ENCODE measurements around the gene MSI2.

Gene MSI2

DNA sequence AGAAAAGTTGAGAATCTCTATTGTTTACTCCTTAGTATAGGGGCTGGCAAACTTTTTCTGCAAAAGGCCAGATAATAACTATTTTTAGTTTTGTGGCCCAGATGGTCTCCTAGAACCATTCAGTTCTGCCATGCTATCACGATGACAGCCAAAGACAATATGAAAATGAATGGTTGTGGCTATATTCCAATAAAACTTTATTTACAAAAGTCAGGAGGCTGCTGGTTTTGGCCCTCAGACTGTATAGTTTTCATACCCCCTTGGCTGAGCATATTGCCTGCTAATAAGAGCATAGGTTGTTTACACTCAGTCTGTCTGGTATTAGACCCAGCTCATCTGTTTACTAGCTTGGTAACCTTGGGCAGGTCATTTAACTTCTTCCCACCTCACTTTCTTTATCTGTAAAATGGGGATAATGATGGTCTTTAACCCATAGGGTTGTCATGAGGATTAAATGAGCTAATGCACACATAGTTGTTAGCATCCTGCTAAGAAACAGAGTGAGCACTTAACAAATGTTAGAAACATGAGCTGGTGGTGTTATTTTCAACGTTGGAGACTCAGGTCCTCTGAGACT lies 156.3 kb downstream of the MSI2 start:
- H3K27me3 ChIP-seq (ENCODE audit: control insufficient read depth, insufficient read depth, low read length) = no peaks in the 10 kb centered on the region
- H3K27ac ChIP-seq (ENCODE audit: low read length) = no peak overlapping the region
- WGBS (ENCODE audit: insufficient coverage, insufficient read length) = no CpG with 5 or more reads among the region's 2 CpGs
- peaks cover 4% of the 10 kb centered on the region; the same call in 1 of the 2 replicates for H3K4me1 ChIP-seq (ENCODE audit: control insufficient read depth, insufficient read depth, low read length)
- DNase-seq (ENCODE audit: low read depth, low spot score) = no peak
- H3K4me3 ChIP-seq (ENCODE audit: low read length) = no peak overlapping the region
- no peaks in the 10 kb centered on the region for H3K36me3 ChIP-seq (ENCODE audit: control insufficient read depth, insufficient read depth, low read length)
- H3K9me3 ChIP-seq (ENCODE audit: control insufficient read depth, insufficient read depth, low read length) = no peaks in the 10 kb centered on the region

DNA sequence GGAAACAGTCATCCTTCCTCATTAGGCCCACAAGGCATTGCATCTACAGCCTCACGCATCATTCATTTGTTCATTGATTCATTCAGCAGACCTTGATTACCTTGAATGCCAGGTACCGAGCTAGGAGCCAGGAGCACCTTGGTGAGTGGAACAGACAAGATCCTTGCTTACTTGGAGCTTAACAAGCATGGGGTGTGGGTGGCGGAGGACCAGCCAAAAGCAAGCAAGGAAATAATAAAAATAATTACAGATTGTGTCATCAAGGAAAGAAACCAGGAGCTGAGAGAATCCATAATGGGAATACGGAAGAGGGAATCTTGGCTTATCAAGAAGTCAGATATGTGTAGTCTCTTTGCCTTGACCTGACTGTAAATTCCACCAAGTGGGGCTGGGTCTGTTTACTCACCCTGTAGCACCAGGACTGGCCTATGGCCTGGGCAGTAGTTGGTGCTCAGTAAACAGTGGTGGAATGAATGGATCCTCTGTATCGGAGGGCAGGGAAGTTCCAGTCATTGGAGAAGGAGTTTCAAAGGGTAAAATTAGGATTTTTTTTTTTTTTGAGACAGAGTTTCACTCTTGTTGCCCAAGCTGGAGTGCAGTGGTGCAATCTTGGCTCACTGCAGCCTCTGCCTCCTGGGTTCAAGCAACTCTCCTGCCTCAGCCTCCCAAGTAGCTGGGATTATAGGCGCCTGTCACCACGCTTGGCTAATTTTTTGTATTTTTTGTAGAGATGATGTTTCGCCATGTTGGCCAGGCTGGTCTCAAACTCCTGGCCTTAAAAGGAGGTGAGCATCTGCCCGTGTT lies 157.7 kb downstream of the MSI2 start:
- no peaks in the 10 kb centered on the region for H3K36me3 ChIP-seq (ENCODE audit: control insufficient read depth, insufficient read depth, low read length)
- no CpG with 5 or more reads among the region's 9 CpGs for WGBS (ENCODE audit: insufficient coverage, insufficient read length)
- no peak overlapping the region for H3K27ac ChIP-seq (ENCODE audit: low read length)
- H3K4me1 ChIP-seq (ENCODE audit: control insufficient read depth, insufficient read depth, low read length) = peaks cover 4% of the 10 kb centered on the region; the same call in 1 of the 2 replicates
- H3K4me3 ChIP-seq (ENCODE audit: low read length) = no peak overlapping the region
- H3K27me3 ChIP-seq (ENCODE audit: control insufficient read depth, insufficient read depth, low read length) = no peaks in the 10 kb centered on the region
- no peak for DNase-seq (ENCODE audit: low read depth, low spot score)
- no peaks in the 10 kb centered on the region for H3K9me3 ChIP-seq (ENCODE audit: control insufficient read depth, insufficient read depth, low read length)

DNA sequence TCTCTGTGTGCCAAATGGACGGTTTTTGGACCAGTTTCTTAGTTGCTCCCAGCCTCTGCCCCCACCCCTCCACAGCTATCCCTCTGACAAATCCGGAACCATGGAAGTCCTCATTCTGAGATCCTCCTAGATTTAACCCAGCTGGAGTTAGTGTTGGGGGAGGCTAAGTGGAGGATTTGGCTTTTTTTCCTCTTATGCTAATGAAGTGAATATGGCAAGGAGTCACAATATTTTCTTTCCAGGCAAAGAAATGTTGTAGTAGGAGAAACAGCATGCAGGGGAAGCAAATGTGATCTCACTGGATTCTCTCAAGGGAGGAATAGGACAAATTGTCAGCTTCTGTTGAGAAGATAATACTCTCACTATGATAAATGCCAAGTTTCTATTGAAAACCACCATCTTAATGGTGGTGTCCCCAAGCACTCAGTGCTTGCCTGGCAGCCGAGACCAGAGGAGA lies 159.5 kb downstream of the MSI2 start:
- no peak overlapping the region for H3K4me3 ChIP-seq (ENCODE audit: low read length)
- no CpG with 5 or more reads among the region's 3 CpGs for WGBS (ENCODE audit: insufficient coverage, insufficient read length)

DNA sequence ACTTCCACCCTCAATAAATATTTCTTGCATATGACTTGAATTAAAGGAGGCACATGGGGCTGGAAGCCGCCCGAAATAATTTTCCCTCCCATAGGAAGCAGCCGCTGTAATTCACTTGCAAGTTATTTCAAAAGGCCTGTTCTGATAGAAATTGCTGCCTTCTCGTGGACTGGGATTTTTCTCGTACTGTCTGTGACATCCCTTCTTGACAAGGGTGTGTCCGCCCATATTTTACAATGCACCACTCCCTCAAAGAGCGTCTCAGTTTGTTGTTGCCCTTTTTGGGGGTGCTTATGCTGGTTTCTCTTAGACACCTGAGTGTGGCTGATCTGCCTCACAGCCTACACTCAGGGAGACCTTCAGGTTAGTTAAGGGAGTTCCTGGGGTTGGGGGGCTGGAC lies 160.0 kb downstream of the MSI2 start:
- WGBS (ENCODE audit: insufficient coverage, insufficient read length) = no CpG with 5 or more reads among the region's 7 CpGs
- Histone ChIP-seq H3K36me3 (ENCODE audit: control insufficient read depth, insufficient read depth, low read length) (no peaks in the 10 kb centered on the region), H3K27me3 (ENCODE audit: control insufficient read depth, insufficient read depth, low read length) (no peaks in the 10 kb centered on the region), H3K27ac (ENCODE audit: low read length) (no peak overlapping the region), H3K4me1 (ENCODE audit: control insufficient read depth, insufficient read depth, low read length) (no peaks in the 10 kb centered on the region), H3K9me3 (ENCODE audit: control insufficient read depth, insufficient read depth, low read length) (no peaks in the 10 kb centered on the region), H3K4me3 (ENCODE audit: low read length) (no peak overlapping the region)
- no peak for DNase-seq (ENCODE audit: low read depth, low spot score)

More for the DNA sequence above, 159.5 kb downstream of the MSI2 start:
- H3K9me3 ChIP-seq (ENCODE audit: control insufficient read depth, insufficient read depth, low read length) = no peaks in the 10 kb centered on the region
- DNase-seq (ENCODE audit: low read depth, low spot score) = no peak
- H3K36me3 ChIP-seq (ENCODE audit: control insufficient read depth, insufficient read depth, low read length) = no peaks in the 10 kb centered on the region
- H3K27ac ChIP-seq (ENCODE audit: low read length) = no peak overlapping the region
- no peaks in the 10 kb centered on the region for H3K4me1 ChIP-seq (ENCODE audit: control insufficient read depth, insufficient read depth, low read length)
- H3K27me3 ChIP-seq (ENCODE audit: control insufficient read depth, insufficient read depth, low read length) = no peaks in the 10 kb centered on the region

DNA sequence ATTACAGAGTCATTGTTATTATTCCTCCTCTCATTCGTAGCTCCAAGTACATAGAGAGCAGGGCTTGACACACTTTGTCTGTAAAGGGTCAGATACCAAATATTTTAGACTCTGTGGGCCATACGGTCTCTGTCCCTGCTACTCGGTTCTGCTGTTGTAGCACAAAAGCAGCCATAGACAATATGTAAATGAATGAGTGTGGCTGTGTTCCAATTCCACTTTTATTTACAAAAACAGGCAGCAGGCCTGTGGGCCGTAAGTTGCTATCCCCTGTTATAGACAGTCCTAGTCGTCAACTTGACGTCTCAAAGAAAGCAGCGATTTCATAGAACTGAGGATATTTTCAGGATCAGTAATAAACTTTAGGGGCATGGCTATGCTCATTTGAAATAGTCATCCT lies 161.6 kb downstream of the MSI2 start:
- Histone ChIP-seq H3K27ac (ENCODE audit: low read length) (no peak overlapping the region), H3K4me1 (ENCODE audit: control insufficient read depth, insufficient read depth, low read length) (no peaks in the 10 kb centered on the region), H3K36me3 (ENCODE audit: control insufficient read depth, insufficient read depth, low read length) (no peaks in the 10 kb centered on the region), H3K4me3 (ENCODE audit: low read length) (no peak overlapping the region), H3K9me3 (ENCODE audit: control insufficient read depth, insufficient read depth, low read length) (no peaks in the 10 kb centered on the region), H3K27me3 (ENCODE audit: control insufficient read depth, insufficient read depth, low read length) (no peaks in the 10 kb centered on the region)
- no CpG with 5 or more reads among the region's 7 CpGs for WGBS (ENCODE audit: insufficient coverage, insufficient read length)
- no peak for DNase-seq (ENCODE audit: low read depth, low spot score)

DNA sequence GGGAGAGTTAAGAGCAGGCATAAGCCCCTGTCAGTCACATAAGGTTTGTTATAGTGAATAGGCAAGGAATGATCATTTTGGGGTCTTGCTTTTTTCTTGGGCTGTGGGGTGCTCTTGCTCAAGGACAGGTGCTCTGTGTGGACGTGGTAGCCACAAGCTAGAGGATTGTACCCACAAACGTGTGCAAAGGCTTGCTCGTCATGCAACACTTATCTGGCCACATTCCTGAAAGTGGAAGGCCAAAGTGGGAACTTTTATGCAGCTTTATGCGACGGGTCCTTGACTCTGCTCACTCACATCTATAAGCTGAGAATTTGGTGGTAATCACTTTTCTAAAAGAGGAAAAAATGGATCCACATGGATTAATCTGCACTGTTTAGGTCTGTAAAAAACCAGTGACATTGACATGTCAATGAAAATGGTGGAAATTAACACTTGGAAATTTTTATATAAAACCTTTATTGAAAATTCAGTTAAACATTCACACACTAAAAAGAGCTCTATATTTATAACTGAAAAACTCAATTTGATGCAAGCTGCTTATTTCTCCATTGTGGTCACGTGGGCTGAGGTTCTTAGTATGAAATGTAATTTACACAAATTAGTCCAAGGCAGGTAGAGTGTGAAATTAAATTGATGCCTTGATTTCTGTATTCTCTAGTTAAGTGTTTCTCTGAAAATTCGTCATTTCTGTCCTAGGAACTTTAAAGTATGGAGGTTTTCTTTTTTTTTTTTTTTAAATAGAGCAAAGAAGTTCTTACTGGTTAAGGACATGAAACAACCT lies 162.3 kb downstream of the MSI2 start:
- Histone ChIP-seq H3K36me3 (ENCODE audit: control insufficient read depth, insufficient read depth, low read length) (no peaks in the 10 kb centered on the region), H3K9me3 (ENCODE audit: control insufficient read depth, insufficient read depth, low read length) (no peaks in the 10 kb centered on the region), H3K27ac (ENCODE audit: low read length) (no peak overlapping the region), H3K27me3 (ENCODE audit: control insufficient read depth, insufficient read depth, low read length) (no peaks in the 10 kb centered on the region), H3K4me3 (ENCODE audit: low read length) (no peak overlapping the region), H3K4me1 (ENCODE audit: control insufficient read depth, insufficient read depth, low read length) (no peaks in the 10 kb centered on the region)
- DNase-seq (ENCODE audit: low read depth, low spot score) = no peak
- no CpG with 5 or more reads among the region's 7 CpGs for whole genome bisulfite sequencing (ENCODE audit: insufficient coverage, insufficient read length)

DNA sequence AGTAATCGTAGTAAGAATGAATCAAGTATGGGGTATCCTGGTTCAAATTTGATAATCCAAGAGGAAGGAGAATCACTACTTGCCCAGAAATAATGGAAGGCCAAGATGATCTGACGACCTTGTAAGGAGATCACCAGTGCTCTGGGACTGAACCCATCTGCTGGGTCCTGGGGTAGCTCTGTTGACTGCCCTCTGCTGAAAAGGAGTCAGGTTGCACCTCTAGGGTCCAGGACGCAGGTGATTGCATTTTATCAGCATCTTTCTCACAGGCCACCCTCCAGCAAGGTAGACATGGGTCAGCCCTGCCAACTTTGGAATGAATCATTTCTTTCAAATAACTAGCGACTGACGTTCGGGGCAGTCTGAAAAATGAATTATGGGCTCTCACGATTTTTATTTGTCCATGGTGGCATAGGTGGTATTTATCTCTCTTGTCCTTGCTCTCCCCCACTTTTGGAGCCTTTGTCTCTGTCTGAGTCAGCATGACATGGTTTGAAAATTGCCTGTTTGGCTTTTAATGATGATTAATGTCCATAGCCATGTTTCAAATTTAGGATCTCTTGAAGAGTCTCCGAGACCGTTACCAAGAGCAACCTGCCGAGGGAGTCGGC lies 163.7 kb downstream of the MSI2 start:
- no CpG with 5 or more reads among the region's 11 CpGs for WGBS (ENCODE audit: insufficient coverage, insufficient read length)
- H3K27ac ChIP-seq (ENCODE audit: low read length) = no peak overlapping the region
- H3K36me3 ChIP-seq (ENCODE audit: control insufficient read depth, insufficient read depth, low read length) = no peaks in the 10 kb centered on the region
- no peaks in the 10 kb centered on the region for H3K9me3 ChIP-seq (ENCODE audit: control insufficient read depth, insufficient read depth, low read length)
- H3K4me1 ChIP-seq (ENCODE audit: control insufficient read depth, insufficient read depth, low read length) = peaks cover 5% of the 10 kb centered on the region
- no peaks in the 10 kb centered on the region for H3K27me3 ChIP-seq (ENCODE audit: control insufficient read depth, insufficient read depth, low read length)
- DNase-seq (ENCODE audit: low read depth, low spot score) = no peak
- H3K4me3 ChIP-seq (ENCODE audit: low read length) = no peak overlapping the region

DNA sequence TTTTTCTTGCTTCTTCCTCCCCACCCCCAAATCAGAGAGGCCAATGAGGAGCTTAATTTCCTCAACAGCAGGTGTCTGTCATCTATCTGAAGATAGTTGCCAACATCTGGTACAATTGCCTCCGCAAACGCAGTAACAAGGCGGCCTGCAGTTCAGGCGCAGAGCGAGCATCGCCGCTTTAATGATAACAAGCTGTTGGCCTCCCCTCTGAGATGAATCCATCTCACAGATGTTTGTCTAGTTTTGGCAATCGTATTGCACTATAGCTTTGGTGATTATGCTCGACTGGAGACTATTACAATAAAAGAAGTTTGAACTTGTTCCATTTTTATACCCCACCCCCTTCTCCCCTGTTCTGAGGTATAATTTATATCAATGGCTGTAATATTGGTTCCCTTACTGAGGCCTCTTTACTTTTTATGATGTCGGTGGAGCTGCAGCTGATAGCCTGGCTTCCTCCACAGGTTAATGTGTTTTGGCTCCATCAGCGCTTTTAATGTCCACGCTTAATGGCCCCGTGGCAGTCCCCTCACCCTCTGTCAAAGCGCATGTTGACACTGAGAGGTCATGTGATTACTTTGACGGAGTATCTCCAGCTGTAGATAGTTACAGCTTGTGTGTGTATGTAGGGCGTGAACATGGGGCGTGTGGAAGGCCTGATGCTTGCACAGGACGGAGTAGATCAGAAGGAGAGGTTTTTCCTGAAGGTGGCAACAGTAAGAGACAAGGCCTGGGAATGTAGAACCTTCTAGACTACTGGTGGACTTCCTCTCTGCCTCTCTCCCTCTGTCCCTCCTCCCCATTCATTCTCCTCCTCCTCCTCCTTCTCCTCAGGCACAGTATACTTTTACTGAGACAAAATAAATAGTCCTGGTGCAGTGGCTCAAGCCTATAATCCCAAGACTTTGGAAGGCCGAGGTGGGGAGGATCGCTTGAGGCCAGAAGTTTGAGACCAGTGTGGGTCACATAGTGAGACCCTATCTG lies 164.7 kb downstream of the MSI2 start:
- DNase-seq (ENCODE audit: low read depth, low spot score) = no peak
- Histone ChIP-seq H3K4me3 (ENCODE audit: low read length) (no peak overlapping the region), H3K27me3 (ENCODE audit: control insufficient read depth, insufficient read depth, low read length) (no peaks in the 10 kb centered on the region), H3K27ac (ENCODE audit: low read length) (no peak overlapping the region), H3K36me3 (ENCODE audit: control insufficient read depth, insufficient read depth, low read length) (no peaks in the 10 kb centered on the region), H3K4me1 (ENCODE audit: control insufficient read depth, insufficient read depth, low read length) (peaks cover 6% of the 10 kb centered on the region), H3K9me3 (ENCODE audit: control insufficient read depth, insufficient read depth, low read length) (no peaks in the 10 kb centered on the region)
- WGBS (ENCODE audit: insufficient coverage, insufficient read length) = no CpG with 5 or more reads among the region's 20 CpGs

DNA sequence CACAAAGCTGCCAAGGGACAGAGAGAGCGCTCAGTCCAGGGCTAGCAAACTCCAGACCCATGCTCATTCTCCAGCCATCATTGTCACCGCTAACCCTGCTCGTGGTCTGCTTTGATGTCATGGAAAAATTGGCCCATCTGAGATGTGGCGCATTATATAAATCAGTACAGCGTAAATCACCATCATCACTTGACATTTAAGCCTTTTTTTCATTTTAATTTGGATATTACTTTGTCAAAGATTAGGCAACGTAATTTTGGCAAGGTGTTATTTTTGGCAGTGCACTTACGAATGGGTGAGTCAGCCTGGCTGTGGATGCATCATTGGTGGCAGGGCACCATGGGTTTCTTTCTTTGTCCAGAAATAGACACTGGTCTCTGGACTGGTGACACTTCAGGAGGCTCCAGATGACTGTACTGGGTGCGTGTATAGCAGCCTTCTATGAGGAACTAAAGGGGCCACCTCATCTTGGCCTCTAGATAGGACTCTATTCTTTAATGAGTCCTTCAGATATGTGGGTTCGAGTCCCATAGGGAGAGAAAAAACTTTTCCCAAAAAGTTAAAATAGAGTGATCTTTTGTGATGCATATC lies 166.3 kb downstream of the MSI2 start:
- DNase-seq (ENCODE audit: low read depth, low spot score) = no peak
- WGBS (ENCODE audit: insufficient coverage, insufficient read length) = no CpG with 5 or more reads among the region's 9 CpGs
- peaks cover 8% of the 10 kb centered on the region for H3K4me1 ChIP-seq (ENCODE audit: control insufficient read depth, insufficient read depth, low read length)

More for the DNA sequence above, 166.3 kb downstream of the MSI2 start:
- no peaks in the 10 kb centered on the region for H3K36me3 ChIP-seq (ENCODE audit: control insufficient read depth, insufficient read depth, low read length)
- no peak overlapping the region for H3K27ac ChIP-seq (ENCODE audit: low read length)
- no peaks in the 10 kb centered on the region for H3K27me3 ChIP-seq (ENCODE audit: control insufficient read depth, insufficient read depth, low read length)
- H3K9me3 ChIP-seq (ENCODE audit: control insufficient read depth, insufficient read depth, low read length) = no peaks in the 10 kb centered on the region
- H3K4me3 ChIP-seq (ENCODE audit: low read length) = no peak overlapping the region
